RWPE2 (cell line): ENCODE measurements around the gene MYO18B.

Experiments used
- ATAC-seq: fragments of 200-7000 bp; cut with Tn5 transposase; 3 replicates; pipeline ENCODE4 v1.9.1; 2021; ENCODE audit warnings: low read depth
- DNase-seq: peaks from one replicate; pipeline ENCODE4 v3.0.0-alpha.2; 2020; ENCODE audit warnings: low spot score
- H3K27ac ChIP-seq: fragments of 450-650 bp; 2 replicates; pipeline ENCODE4 v1.5.1; 2017; ENCODE audit warnings: mild to moderate bottlenecking; ENCODE audit not compliant: poor library complexity, severe bottlenecking
- H3K27me3 ChIP-seq: fragments of 250-450 bp; sonication (Bioruptor Pico); 2 replicates; pipeline ENCODE4 v1.5.1; 2021; ENCODE audit warnings: mild to moderate bottlenecking, moderate library complexity; ENCODE audit not compliant: insufficient read depth, poor library complexity, severe bottlenecking
- H3K36me3 ChIP-seq: fragments of 250-450 bp; sonication (Bioruptor Pico); 2 replicates; pipeline ENCODE4 v1.5.1; 2020; ENCODE audit warnings: low read depth, mild to moderate bottlenecking, moderate library complexity
- H3K4me1 ChIP-seq: fragments of 250-450 bp; sonication (Bioruptor Pico); 2 replicates; pipeline ENCODE4 v1.5.1; 2021; ENCODE audit warnings: mild to moderate bottlenecking, moderate library complexity; ENCODE audit not compliant: insufficient read depth, poor library complexity, severe bottlenecking
- H3K4me3 ChIP-seq: fragments of 250-450 bp; sonication (Bioruptor Pico); 2 replicates; pipeline ENCODE4 v1.5.1; 2021; ENCODE audit warnings: mild to moderate bottlenecking, moderate library complexity; ENCODE audit not compliant: severe bottlenecking
- H3K9me3 ChIP-seq: fragments of 250-450 bp; sonication (Bioruptor Pico); 2 replicates; pipeline ENCODE4 v1.5.1; 2021; ENCODE audit warnings: mild to moderate bottlenecking, moderate library complexity; ENCODE audit not compliant: severe bottlenecking
- TF ChIP-seq, protein P1 (sequence below): fragments of 450-650 bp; IDR thresholded peaks from one replicate; pipeline ENCODE4 v1.5.1; 2017; ENCODE audit warnings: mild to moderate bottlenecking, moderate library complexity; ENCODE audit not compliant: poor library complexity, severe bottlenecking

Gene MYO18B

DNA sequence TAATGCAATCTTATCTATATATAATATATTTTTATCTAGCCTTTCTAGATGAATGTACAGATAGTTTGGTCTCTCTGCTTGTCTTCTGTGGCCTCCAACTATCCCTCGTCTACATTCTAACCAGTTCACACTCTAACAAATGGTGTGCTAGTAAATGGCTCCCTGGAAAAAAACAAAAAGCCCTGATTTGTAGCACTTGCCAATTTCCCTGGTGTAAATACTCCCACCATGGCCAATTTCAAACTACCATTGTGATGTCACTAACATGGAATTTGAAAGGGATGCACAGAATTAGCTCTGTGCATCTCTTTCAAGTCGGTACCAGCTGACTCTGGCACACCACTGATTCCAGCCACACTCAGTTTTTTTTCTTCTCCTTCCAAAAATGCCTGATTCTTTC, 154.6 kb downstream of the MYO18B start:
- H3K4me3 ChIP-seq, result no peak overlapping the region
- no peak for ATAC-seq
- H3K4me1 ChIP-seq, result no peaks in the 10 kb centered on the region
- no peak overlapping the region for H3K27ac ChIP-seq
- H3K9me3 ChIP-seq, result no peaks in the 10 kb centered on the region
- H3K27me3 ChIP-seq, result peaks cover 8% of the 10 kb centered on the region
- no peaks in the 10 kb centered on the region for H3K36me3 ChIP-seq
- TF ChIP-seq, protein P1, sequence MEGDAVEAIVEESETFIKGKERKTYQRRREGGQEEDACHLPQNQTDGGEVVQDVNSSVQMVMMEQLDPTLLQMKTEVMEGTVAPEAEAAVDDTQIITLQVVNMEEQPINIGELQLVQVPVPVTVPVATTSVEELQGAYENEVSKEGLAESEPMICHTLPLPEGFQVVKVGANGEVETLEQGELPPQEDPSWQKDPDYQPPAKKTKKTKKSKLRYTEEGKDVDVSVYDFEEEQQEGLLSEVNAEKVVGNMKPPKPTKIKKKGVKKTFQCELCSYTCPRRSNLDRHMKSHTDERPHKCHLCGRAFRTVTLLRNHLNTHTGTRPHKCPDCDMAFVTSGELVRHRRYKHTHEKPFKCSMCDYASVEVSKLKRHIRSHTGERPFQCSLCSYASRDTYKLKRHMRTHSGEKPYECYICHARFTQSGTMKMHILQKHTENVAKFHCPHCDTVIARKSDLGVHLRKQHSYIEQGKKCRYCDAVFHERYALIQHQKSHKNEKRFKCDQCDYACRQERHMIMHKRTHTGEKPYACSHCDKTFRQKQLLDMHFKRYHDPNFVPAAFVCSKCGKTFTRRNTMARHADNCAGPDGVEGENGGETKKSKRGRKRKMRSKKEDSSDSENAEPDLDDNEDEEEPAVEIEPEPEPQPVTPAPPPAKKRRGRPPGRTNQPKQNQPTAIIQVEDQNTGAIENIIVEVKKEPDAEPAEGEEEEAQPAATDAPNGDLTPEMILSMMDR, result no peak
- no peak for DNase-seq

DNA sequence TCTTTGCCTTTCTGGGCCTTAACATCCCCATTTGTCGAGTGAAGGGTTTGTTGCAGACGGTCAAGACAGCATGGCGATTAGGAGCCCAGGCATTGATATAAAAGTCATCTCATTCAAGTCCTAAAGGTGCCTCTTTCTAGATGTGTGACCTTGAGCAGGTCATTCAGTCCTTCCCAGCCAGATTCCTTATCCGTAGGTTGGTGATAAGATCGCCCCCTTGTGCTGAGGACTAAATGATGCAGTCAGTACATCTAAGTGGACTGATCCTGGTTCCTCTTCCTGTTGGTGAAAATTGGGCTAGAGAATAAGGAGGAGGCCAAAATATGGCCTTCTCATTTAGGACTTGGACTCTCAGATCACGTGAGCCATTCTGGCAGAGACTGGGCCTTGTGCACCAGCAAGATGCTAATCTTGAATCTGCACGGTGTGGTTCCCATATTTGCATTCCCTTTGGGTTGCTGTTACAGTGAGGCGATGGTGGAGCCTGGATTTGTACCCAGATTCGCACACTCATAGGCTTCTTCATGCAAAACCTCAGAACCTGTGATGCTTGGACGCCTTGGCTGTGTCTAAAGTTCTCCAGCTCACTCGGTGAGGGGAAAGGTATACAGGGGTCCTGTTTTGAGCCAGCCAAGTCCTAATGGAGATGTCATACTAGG, 156.8 kb downstream of the MYO18B start:
- no peaks in the 10 kb centered on the region for H3K36me3 ChIP-seq
- TF ChIP-seq, protein P1, result no peak
- H3K4me1 ChIP-seq, result no peaks in the 10 kb centered on the region
- no peaks in the 10 kb centered on the region for H3K9me3 ChIP-seq
- no peak overlapping the region for H3K4me3 ChIP-seq
- peaks cover 8% of the 10 kb centered on the region for H3K27me3 ChIP-seq
- no peak for DNase-seq
- H3K27ac ChIP-seq, result no peak overlapping the region
- no peak for ATAC-seq

DNA sequence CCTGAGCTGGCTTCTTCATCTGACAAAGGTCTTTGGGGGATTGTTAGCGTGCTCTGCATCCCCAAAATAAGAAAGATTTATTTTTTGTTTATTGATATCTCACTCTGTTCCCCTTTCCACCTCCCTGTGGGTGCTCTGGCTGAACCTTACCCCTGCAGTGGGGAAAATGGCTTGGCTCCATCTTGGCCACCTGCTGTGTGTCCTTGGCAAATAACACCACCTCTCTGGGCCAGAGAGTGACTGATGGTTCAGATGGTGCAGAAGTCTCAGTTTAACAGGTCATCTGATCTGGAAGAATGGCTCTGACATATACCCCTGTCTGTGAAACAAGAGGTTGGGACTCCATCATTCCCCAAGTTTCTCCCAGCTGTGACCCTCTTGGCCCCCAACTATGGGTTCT, 157.6 kb downstream of the MYO18B start:
- ATAC-seq, result no peak

DNA sequence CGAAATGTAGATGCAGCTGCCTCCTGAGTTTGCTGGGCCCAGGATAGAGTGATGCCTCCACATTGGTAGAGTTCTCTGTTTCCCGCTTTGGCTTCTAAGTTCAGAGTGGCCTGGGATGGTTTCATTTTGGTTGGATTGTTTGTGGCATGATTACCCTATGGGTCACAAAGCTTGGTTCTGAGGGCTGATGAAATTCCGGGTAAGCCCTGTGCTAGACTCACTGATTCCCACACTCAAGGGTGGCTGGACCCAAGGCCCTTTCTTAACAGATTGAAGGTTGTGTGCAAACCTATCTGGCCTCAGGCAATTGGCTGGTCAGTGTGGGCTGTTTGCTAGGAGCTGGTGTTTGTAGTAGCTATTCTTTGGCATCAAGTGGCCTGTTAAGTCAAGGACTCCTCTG, 158.4 kb downstream of the MYO18B start:
- no peaks in the 10 kb centered on the region for H3K36me3 ChIP-seq
- H3K27ac ChIP-seq, result no peak overlapping the region
- no peak for ATAC-seq
- no peaks in the 10 kb centered on the region for H3K4me1 ChIP-seq
- no peak overlapping the region for H3K4me3 ChIP-seq
- no peak for DNase-seq
- TF ChIP-seq, protein P1, result no peak
- no peaks in the 10 kb centered on the region for H3K27me3 ChIP-seq
- H3K9me3 ChIP-seq, result no peaks in the 10 kb centered on the region

More for the DNA sequence above, 157.6 kb downstream of the MYO18B start:
- TF ChIP-seq, protein P1, result no peak
- Histone ChIP-seq H3K27ac (no peak overlapping the region), H3K36me3 (no peaks in the 10 kb centered on the region), H3K9me3 (no peaks in the 10 kb centered on the region), H3K4me3 (no peak overlapping the region), H3K4me1 (no peaks in the 10 kb centered on the region), H3K27me3 (peaks cover 3% of the 10 kb centered on the region)
- no peak for DNase-seq

DNA sequence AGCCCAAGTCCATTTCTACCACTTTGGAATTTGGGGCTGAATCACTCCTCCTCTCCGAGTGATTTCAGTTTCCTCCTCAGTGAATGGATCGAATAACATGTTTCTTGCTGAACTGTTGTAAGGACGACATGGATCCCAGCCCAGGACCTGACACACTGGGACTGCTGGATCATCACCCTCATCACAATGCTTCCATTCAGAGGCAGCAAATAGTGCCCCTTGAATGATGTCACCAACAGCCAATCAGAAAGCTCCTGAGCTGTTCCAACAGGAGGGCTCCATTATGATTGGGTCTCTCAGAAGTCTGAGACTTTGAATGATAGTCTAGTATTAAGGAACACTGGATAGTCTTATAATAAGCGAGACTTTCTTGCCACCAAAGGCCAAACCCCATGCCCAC, 158.9 kb downstream of the MYO18B start:
- ATAC-seq, result no peak
- no peak for DNase-seq
- H3K27ac ChIP-seq, result no peak overlapping the region
- TF ChIP-seq, protein P1, result no peak
- H3K4me1 ChIP-seq, result no peaks in the 10 kb centered on the region
- no peaks in the 10 kb centered on the region for H3K36me3 ChIP-seq
- H3K27me3 ChIP-seq, result no peaks in the 10 kb centered on the region
- no peaks in the 10 kb centered on the region for H3K9me3 ChIP-seq
- H3K4me3 ChIP-seq, result no peak overlapping the region
